Stomach (tissue), 9 donors: ENCODE results near the gene TNFRSF1A. TPM values are rescaled to one million over a fixed set of nuclear protein-coding genes. Genes with fewer than 3 reads are reported as not detected.

Experiments used
- DNase-seq, 2 donors: peaks; one replicate each; pipeline versions ENCODE4 v3.0.0 to v3.0.0-alpha.2; 2013 to 2019
- H3K27ac ChIP-seq, 5 donors: fragments of 200-600 bp in 4 of 5; sonication (generic) in 4 of 5; one replicate each; pipeline ENCODE4 v1.5.1; 2013 to 2019; ENCODE audit warnings: mild to moderate bottlenecking in 1 of 5, moderate library complexity in 1 of 5
- H3K27me3 ChIP-seq, 3 donors: fragments of 200-600 bp; sonication (generic); one replicate each; pipeline ENCODE4 v1.5.1; 2017 to 2019; ENCODE audit warnings: mixed run types in 1 of 3
- H3K36me3 ChIP-seq, 4 donors: fragments of 200-600 bp; sonication (generic); 1 replicate in 3 of 4; 2 replicates in 1 of 4; pipeline ENCODE4 v1.5.1; 2016 to 2019
- H3K4me1 ChIP-seq, 4 donors: fragments of 200-600 bp; sonication (generic); one replicate each; pipeline ENCODE4 v1.5.1; 2016 to 2019
- H3K4me3 ChIP-seq, 4 donors: fragments of 200-600 bp; sonication (generic) in 3 of 4; one replicate each; pipeline ENCODE4 v1.5.1; 2016 to 2019; ENCODE audit warnings: mild to moderate bottlenecking in 1 of 4
- H3K9me3 ChIP-seq, 4 donors: fragments of 200-600 bp; sonication (generic); one replicate each; pipeline ENCODE4 v1.5.1; 2016 to 2019
- EP300 ChIP-seq: sonication (generic); formaldehyde crosslinking; IDR thresholded peaks from one replicate; pipeline ENCODE4 v1.6.1; 2017; ENCODE audit warnings: antibody characterized with exemption
- POLR2A ChIP-seq, 4 donors: fragments of 450-650 bp; IDR thresholded peaks; one replicate each; pipeline ENCODE4 v1.6.1; 2016; ENCODE audit warnings: antibody characterized with exemption in 4 of 4, control low read depth in 2 of 4, mild to moderate bottlenecking in 1 of 4, moderate library complexity in 1 of 4
- POLR2AphosphoS5 ChIP-seq, 3 donors: sonication (generic); formaldehyde crosslinking; IDR thresholded peaks; one replicate each; pipeline ENCODE4 v1.6.1; 2016; ENCODE audit warnings: antibody characterized with exemption in 3 of 3
- WGBS, 5 donors: extraction: QIAGEN DNeasy Blood & Tissue Kit in 3 of 5; methylation state at CpG; one replicate each; pipeline versions ENCODE4 v1.1.5 to v1.1.7; 2013 to 2018; 5-methylcytosine and 5-hydroxymethylcytosine counted together
- intact Hi-C: fragments of 100-400 bp; cut with DNase I; formaldehyde crosslinking; loops from one replicate; pipeline ENCODE4 v1.15.1; 2023; ENCODE audit warnings: low total_unique reads
- polyA plus RNA-seq, 3 donors: library from polyadenylated mRNA; stranded (reverse); fragments of 200-250 nt; gene quantifications; one replicate each; pipeline ENCODE4 v1.2.3, GENCODE V29; 2013
- total RNA-seq, 5 donors: library from RNA; depleted of rRNA; stranded (reverse); fragments of >200 nt; gene quantifications; one replicate each; pipeline versions ENCODE4 v1.1.0 to v1.2.3, GENCODE V29; 2014 to 2016
- TF ChIP-seq, protein P1 (sequence below), 7 experiments: fragments of 450-650 bp in 4 of 7; fragments of 200-600 bp in 3 of 7; sonication (generic) in 3 of 7; IDR thresholded peaks; one replicate each; pipeline ENCODE4 v1.5.1; 2016 to 2019; ENCODE audit warnings: antibody characterized with exemption in 7 of 7, control low read depth in 2 of 7, mild to moderate bottlenecking in 1 of 7
- donor health status: healthy with polysubstance abuse.
- donor health status: Bipolar disorder and iron deficiency.
- donor health status: healthy.

The TNFRSF1A gene
- total and polyA plus RNA-seq, 8 donors = 35.2 to 432 (median 102) TPM

DNA sequence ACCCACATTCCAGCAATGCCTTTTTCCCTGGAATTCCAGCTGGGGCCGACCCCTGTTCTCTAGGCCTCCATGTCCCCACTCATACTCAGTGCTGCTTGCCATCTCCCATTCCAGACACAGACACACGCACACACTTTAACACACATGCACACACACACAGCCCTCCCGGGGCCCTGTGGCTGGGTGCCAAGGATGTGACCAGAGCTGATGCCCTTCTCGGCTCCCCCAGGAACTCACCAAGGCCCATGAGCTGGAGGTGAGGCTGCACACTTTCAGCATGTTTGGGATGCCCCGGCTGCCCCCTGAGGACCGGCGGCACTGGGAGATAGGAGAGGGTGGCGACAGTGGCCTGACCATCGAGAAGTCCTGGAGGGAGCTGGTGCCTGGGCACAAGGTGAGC, 27.1 kb downstream of the TNFRSF1A start:
- H3K27me3 ChIP-seq = peaks cover 0 to 25% (median 12%) of the 10 kb centered on the region in 3 donors
- peaks cover 12 to 39% (median 37%) of the 10 kb centered on the region in 4 donors for H3K4me1 ChIP-seq
- H3K4me3 ChIP-seq = no peak overlapping the region
- H3K27ac ChIP-seq = no peak overlapping the region
- peaks cover 0 to 9% (median 8%) of the 10 kb centered on the region in 4 donors for H3K36me3 ChIP-seq
- WGBS, 5 donors = 81 to 87% (median 85%) methylated on average over 8 to 9 of the region's 9 CpGs
- H3K9me3 ChIP-seq = no peaks in the 10 kb centered on the region
- DNase-seq = no peak
- intact Hi-C loops = no loop called here
- no peak for TF ChIP-seq EP300
- TF ChIP-seq, protein P1, sequence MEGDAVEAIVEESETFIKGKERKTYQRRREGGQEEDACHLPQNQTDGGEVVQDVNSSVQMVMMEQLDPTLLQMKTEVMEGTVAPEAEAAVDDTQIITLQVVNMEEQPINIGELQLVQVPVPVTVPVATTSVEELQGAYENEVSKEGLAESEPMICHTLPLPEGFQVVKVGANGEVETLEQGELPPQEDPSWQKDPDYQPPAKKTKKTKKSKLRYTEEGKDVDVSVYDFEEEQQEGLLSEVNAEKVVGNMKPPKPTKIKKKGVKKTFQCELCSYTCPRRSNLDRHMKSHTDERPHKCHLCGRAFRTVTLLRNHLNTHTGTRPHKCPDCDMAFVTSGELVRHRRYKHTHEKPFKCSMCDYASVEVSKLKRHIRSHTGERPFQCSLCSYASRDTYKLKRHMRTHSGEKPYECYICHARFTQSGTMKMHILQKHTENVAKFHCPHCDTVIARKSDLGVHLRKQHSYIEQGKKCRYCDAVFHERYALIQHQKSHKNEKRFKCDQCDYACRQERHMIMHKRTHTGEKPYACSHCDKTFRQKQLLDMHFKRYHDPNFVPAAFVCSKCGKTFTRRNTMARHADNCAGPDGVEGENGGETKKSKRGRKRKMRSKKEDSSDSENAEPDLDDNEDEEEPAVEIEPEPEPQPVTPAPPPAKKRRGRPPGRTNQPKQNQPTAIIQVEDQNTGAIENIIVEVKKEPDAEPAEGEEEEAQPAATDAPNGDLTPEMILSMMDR (IDR thresholded peaks at IDR 0.05) = no peak
- no peak for TF ChIP-seq POLR2AphosphoS5 (IDR thresholded peaks at IDR 0.05)
- TF ChIP-seq POLR2A (IDR thresholded peaks at IDR 0.05) = no peak

DNA sequence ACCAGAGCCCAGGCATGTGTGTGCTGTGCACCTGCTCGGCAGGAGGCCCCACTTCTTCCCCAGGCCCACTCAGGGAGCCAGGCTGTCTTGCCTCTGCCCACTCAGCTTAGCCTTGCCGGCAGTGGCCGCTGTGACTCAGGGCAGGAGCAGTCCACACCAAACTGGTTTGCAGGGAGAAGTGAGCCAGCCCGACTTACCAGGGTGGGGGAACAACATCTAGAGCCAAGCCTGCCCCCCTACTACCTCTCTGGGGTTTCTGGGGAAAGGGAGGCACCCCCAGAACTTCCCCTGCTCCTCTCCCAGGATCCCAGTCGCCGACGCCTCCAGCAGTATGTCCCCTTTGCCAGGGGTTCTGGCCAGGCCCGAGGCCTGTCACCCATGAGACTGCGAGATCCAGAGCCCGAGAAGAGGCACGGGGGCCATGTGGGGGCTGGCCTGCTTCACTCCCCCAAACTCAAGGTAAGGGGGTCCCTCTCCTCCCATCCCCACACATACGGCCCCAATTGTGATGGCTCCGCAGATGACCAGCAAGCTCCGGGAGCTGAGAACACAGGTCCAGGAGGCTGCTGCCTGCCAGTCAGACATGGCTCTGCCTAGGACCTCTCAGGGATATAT, 28.4 kb downstream of the TNFRSF1A start:
- 75 to 84% (median 81%) methylated on average over 9 to 14 of the region's 14 CpGs for WGBS, 5 donors
- Histone ChIP-seq H3K27me3 (peaks cover 0 to 28% (median 12%) of the 10 kb centered on the region in 3 donors), H3K36me3 (peaks cover 0 to 9% (median 7%) of the 10 kb centered on the region in 4 donors), H3K4me3 (no peak overlapping the region), H3K27ac (peak overlapping the region; percentile 68 to 84 (median 80)), H3K4me1 (peaks cover 12 to 40% (median 38%) of the 10 kb centered on the region in 4 donors), H3K9me3 (no peaks in the 10 kb centered on the region)
- TF ChIP-seq POLR2A (IDR thresholded peaks at IDR 0.05) (no peak), EP300 (no peak), POLR2AphosphoS5 (IDR thresholded peaks at IDR 0.05) (no peak)
- TF ChIP-seq, protein P1 (IDR thresholded peaks at IDR 0.05) = no peak
- DNase-seq = no peak
- intact Hi-C loops = no loop called here

DNA sequence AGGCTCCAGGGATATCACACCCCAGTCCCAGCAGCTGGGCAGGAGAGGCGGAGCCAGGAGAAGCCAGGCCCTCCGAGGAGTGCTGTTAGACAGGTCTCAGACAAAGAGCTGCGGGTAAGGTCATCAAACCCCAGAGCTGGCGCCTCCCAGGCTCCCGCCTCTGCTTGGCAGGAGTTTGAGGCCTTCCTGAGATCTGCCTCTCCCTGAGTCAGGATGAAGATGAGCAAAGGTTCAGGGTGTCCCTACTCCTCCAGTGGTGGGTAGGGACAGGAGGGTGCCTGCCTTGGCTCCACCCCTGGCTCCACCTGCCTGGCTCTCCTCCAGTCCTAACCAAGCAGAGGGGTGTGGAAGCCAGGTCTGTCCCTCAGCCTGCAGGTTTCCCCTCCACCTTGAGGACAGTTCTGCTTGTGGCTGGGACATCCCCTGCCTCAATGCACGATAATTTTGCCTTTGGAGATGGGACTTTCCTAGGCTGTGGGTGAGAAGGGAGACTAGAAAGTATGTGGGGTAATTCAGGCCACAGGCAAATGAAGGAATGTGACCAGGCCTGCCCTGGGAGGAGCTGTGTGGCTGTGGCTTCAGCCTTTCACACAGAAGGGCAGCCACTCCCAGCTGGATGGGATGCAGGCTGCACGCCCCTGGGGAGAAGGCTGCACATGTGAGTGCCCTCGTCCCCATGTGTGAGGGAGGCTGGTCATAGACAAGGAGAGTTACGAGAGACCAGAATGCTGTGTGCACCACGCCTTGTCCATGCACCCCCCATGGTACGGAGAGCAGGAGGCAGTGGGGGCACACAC, 29.1 kb downstream of the TNFRSF1A start:
- peak; percentile 84 to 89 for DNase-seq
- Histone ChIP-seq H3K4me1 (peaks cover 12 to 40% (median 38%) of the 10 kb centered on the region in 4 donors), H3K27ac (peak overlapping the region; percentile 68 to 84 (median 80)), H3K36me3 (peaks cover 0 to 7% (median 5%) of the 10 kb centered on the region in 4 donors), H3K4me3 (no peak overlapping the region), H3K27me3 (peaks cover 0 to 28% (median 12%) of the 10 kb centered on the region in 3 donors), H3K9me3 (no peaks in the 10 kb centered on the region)
- TF ChIP-seq EP300 (no peak), POLR2A (IDR thresholded peaks at IDR 0.05) (no peak), POLR2AphosphoS5 (IDR thresholded peaks at IDR 0.05) (peak in 1 of 3 donors; percentile 4)
- TF ChIP-seq, protein P1 (IDR thresholded peaks at IDR 0.05) = no peak
- intact Hi-C loops = no loop called here
- WGBS, 5 donors = 37 to 48% (median 46%) methylated on average over 6 to 11 of the region's 11 CpGs

DNA sequence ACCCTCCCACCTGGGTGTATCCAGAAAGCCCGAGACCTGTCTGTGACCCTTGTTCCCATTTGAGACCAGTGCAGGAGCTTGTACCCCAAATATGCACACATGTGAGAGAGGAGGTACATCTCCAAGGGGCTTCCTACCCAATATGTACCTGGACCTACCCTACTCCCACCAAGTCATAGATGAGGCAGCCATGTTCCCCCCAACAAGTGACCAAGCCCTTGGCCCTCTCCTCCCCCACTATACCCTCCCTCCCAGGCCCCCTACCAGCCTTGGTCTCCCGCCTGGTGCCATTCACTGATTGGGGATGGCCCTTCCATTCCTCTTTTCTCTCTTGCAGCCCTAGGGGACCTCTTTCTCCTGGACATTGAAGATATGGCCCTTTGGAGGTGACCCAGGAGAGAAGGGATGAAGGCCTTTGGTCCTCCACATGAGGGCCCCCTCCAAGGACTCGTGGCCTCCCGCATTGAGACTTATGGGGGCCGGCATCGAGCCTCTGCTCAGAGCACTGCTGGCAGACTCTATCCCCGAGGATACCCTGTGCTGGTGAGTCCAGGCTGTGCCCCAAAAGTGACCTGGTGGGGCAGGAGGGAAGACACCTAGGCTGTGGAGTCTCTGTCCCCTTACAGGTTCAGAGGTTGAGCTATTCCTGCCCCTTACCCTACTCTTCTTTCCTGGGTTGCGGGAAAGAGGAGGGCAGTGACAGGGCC, 29.9 kb downstream of the TNFRSF1A start:
- Histone ChIP-seq H3K4me1 (peaks cover 12 to 40% (median 38%) of the 10 kb centered on the region in 4 donors), H3K9me3 (no peaks in the 10 kb centered on the region), H3K36me3 (peaks cover 0 to 7% (median 3%) of the 10 kb centered on the region in 4 donors), H3K27ac (peak overlapping the region; percentile 68 to 84 (median 80)), H3K4me3 (no peak overlapping the region), H3K27me3 (peaks cover 0 to 28% (median 12%) of the 10 kb centered on the region in 3 donors)
- intact Hi-C loops = no loop called here
- TF ChIP-seq EP300 (no peak), POLR2AphosphoS5 (IDR thresholded peaks at IDR 0.05) (no peak), POLR2A (IDR thresholded peaks at IDR 0.05) (no peak)
- TF ChIP-seq, protein P1 (IDR thresholded peaks at IDR 0.05) = no peak
- DNase-seq = no peak
- WGBS, 5 donors = 65 to 82% (median 72%) methylated on average over 8 of the region's 8 CpGs
